ENCODE measurements around the gene KIF5C.
"Not testable (repeated sequence)": the region's sequence is repeated elsewhere in the genome, so short reads cannot be mapped to it uniquely, and the experiment has no call there.

KIF5C gene

DNA sequence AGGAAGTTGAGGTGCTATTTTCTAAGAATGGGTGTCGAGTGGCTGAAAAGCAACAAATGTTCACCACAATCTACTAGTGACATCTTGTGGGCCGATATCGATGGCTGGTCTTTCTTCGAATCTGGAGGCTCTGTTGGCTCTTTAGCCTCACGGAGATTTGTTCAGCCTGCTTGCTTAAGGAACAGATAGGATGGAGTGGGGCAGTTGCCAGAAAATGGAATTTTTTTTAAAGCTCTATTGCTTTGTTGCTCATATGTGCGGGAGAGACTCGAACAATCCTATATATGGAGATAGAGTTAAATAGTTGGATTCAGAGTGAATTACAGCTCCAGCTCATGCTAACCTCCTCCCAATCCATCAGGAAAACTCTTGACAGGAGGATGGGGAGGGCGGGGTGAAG lies 92.6 kb downstream of the KIF5C start:
- no peak for DNase-seq

DNA sequence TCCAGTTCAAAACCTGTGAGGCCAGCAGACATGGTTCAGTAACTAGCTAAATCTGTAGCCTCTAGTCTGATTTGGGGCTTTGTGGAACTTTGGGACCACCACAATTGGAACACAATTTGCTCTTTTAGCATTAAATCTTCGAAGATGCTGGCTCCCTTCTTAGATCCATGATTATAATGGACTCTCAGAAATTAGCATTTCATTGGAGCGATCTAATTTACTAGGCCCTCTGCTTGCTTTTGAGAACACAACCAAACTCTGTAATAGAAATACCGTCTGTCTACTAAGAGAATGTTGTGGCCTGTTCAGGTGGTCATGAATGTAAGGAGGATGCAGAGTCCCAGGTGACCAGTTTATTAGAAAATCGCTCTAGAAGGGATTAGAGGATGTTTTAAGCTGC lies 93.3 kb downstream of the KIF5C start:
- no peak for DNase-seq

GRCh38 chr2:148968776-148969319 lies 93.8 kb downstream of the KIF5C start:
- no peak for DNase-seq

DNA sequence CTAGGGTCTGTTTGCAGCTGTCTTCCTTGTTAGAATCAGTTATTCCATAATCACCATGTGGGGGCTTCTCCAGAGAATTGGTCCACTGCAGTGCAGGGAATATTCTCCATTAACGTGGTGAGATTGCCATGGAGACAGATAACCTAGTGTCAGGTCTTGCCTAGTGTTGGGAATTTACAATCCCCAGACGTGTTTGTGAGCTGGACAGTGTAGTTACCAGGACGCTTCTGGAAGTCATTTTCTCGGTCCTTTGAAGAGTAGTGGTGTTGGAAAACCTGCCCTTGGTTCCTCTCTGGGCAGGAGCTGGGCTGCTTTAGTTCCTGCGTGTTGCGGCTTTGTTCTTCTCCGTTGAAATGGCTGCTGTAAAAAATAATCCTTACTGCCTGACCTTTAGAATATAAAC lies 94.6 kb downstream of the KIF5C start:
- no peak for DNase-seq

GRCh38 chr2:148970385-148970784 lies 95.4 kb downstream of the KIF5C start:
- no peak for DNase-seq

DNA sequence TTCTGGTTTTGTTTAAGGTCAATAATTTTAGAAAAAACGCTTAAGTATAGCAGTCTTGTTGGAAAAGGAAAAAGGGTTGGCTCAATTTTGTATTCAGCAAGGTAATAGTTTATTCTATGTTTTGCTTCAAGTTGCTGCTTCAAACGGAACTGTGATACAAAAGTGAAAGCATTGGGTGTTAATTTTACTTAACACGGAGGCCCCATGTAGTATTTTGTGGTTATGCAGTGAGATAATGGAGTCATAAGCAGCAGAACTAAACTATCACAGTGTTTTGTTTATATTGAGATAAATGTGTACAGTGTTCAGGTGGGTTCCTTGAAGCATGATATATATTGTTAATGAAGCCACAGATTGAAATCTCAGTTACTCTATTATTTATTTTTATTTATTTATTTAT lies 96.5 kb downstream of the KIF5C start:
- no peak for DNase-seq

DNA sequence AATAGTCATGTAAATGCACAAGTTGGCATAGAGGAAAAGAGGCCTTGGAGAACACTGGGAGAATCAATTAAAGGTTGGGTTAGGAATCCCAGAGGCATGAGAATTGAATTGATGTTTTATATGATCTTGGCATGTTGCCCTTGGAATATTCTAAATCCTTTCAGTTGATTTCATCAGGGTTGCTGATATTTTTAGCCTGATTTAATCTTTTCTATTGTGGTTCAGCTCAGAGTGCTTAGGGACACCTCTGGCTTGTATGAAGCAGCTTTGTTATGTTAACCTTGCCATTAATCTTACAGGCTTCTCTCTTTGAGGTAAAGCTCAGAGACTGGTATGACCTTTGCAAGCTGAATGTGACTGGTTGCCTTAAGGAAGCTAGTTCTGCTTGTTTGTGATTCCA lies 99.1 kb downstream of the KIF5C start:
- DNase-seq = no peak

DNA sequence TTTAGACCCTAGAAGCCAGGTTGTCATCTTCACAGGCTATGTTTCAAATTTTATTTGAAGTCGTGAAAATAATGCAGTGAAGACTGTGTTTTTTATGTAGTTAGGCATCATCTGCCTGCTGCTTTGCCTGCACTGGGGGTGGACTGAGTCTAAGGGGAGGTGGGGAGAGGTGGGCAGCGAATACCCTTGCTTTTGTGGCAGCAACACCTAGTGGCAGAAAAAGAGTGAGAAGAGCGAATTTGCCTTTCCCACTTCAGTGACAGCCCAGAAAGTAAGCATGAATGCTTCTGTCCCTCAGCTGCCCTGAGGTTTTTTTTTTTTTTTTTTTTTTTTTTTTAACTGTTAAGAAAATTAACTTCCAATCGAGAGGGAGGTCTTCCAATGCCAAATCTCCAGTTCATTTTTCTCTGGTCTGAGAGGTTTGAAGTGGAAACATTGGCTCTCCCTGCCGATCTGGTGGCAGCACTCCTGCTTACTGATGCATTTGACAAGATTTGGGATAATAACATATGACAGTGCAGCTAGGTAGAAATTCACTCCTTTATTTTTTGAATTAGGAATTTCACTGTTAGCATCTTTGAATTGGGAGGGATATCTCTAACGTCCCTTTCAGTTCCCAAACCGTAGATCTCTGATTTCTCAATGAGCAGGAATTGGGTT lies 103.1 kb downstream of the KIF5C start:
- DNase-seq = no peak

DNA sequence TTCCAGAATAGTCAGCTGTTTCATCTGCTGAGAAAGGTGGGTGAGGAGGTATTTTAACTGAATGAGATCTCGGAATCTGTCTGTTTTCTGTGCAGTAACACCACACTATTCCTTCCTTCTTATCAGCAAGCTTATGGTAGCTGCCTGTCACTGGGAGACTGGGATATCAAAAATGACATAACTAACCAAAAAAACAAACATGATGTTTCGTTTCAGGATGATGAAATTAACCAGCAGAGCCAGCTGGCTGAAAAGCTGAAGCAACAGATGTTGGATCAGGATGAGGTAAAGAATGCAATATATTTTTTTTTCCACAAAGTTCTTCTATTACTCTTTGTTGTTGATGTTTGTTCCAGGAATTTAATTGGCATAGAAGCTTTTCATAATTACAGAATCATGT lies 103.7 kb downstream of the KIF5C start:
- no peak for DNase-seq

DNA sequence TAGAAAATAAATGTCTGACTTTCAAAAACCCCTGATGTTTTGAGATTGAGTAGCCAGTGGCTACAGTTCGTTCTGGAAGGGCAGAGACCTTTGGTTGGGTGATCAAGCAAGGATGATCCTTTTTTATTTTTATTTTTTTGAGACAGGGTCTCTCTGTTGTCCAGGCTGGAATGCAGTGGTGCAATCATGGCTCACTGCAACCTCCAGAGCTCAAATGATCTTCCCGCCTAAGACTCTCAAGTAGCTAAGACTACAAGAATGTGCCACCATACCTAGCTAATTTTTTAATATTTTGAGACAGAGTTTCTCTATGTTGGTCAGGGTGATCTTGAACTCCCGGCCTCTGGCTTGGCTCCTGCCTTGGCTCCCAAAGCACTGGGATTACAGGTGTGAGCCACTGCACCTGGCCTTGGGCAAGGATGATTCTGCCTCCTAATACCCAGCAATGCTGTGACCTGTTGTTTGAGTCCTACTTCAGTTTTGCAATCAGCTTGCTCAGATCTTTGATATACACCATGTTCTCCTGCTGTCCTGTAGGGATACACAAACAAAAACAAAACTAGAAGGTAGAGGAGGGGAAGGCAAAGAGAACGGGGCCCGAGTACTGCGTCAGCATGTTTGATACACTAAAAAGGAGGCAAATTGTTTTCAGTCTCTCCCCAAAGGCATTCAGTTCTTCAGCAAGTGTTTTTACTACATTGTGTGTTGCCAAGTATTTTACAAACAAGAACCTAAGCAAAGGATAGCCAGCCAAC lies 104.3 kb downstream of the KIF5C start:
- DNase-seq = no peak

DNA sequence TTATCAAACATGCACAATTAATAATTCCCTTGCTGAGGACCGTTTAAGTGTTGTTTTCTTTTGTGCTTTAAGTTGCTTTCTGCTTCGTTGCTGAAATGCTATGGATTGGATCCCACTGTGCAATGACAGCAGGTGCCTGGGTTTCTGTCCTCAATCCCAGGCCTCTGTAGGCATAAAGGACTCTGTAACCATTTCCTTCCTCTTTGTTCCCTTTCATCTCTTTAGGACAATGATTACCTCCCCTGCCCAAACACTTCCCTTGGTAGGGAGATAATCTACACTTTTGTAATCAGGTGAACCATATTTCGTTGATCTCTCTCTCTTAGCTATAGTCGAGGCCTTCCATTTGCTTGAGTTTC lies 104.9 kb downstream of the KIF5C start:
- no peak for DNase-seq

DNA sequence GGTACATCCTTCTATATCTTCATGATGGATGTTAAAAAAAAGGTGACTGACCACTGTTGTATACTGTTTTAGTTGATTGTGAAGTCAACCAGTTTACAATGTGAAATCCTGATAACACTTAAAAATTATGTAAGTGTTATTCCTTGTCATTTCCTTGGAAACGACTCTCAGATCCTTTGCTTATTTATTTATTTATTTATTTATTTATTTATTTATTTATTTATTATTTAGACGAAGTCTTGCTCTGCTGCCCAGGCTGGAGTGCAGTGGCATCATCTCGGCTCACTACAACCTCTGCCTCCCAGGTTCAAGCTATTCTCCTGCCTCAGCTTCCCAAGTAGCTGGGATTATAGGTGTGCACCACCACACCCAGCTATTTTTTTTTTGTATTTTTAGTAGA lies 105.5 kb downstream of the KIF5C start:
- not testable (repeated sequence) for DNase-seq

GRCh38 chr2:148981324-148981723 lies 106.3 kb downstream of the KIF5C start:
- DNase-seq = no peak

GRCh38 chr2:148981781-148982180 lies 106.8 kb downstream of the KIF5C start:
- DNase-seq = no peak

DNA sequence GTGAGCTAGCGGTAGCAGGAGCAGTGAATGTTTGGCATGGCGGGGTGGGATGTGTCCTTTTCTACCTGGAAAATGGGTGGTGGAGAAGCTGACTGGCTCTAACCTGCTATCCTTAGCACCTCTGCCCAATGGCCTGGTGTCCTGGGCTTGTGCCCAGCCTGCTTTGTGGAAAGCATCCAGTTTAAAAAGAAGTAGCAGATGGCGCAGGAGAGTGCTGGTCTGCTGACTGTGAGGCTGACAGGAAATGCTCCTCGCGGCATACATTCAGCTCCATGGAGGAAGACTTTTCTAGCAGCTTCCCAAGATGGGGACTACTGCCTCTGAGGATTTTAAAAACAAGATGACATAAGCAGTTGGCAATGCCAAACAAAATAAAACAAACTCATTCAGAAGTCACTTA lies 107.3 kb downstream of the KIF5C start:
- DNase-seq = no peak

DNA sequence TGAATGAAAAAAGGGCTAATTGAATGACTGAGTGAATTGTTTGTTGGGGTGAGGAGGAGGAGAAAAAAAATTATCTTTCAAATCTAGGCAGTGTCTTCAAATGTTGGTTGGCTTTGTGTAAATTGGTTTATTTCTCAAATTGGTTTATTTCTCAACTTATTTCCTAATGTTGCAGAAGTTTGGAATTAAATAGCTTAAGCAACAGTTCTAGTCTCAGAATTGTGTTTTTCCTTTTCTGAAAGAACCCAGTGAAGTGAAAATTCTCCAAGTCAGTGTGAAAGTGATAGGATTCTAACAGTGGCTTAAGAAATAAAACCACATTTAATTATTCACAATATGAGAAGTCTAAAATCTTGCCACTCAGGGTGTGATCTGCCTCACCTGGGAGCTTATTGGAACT lies 108.9 kb downstream of the KIF5C start:
- DNase-seq = no peak

- no peak for DNase-seq
Measured at GRCh38 chr2:148984449-148984848, 109.4 kb downstream of the KIF5C start.

DNA sequence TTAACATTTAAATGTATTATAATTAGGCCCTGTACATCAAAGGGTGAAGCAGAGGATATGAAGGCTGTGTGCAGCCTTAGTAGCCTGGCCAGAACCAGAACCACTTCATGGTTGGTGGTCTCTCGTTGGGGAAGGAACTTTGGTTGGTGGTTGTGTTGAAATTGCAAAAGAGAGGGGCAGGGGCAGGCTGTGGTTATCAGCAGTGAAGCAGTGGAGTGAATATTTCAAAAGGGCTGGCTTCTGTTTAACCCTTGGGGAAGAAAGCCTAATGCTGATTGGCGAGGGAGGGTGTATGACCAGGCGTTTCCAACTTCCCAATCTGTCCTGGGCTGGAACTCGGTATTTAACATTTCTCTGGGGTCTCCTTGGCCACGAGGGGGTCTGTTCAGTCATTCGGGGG lies 112.3 kb downstream of the KIF5C start:
- DNase-seq = no peak

DNA sequence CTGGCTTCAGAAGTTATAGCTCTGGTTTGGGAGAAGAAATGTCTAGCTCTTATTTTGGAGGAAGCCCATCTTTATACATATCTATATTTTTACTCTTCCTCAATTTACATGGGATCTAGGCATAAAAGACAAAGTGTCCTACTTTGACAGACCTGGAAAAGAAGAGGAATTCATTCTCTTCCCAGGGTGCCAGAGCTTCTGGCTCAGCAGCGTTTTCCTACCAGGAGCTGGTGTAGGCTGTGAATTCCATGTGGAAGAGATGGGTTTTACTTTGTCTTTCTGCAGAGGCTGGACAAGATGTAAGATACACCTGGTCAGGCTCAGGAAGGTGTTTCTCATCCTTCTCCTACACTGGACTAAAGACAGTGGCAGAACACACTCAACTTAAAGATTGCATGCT lies 113.3 kb downstream of the KIF5C start:
- DNase-seq = no peak

GRCh38 chr2:148989882-148990493 lies 115.0 kb downstream of the KIF5C start:
- DNase-seq = no peak

DNA sequence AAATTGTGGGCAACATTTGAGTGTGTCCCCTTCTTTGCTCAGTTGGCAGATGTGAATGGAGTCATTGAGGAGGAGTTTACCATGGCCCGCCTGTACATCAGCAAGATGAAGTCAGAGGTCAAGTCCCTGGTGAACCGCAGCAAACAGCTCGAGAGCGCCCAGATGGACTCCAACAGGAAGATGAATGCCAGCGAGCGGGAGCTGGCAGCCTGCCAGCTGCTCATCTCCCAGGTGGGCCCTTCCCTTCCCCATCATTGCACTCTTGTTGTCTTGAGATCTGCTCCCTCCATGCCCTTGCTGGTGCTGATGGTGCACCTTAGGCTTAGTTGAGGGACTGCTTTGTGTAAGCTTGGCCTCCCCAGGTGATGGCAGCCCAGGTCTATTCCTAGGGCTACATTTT lies 115.9 kb downstream of the KIF5C start:
- no peak for DNase-seq

DNA sequence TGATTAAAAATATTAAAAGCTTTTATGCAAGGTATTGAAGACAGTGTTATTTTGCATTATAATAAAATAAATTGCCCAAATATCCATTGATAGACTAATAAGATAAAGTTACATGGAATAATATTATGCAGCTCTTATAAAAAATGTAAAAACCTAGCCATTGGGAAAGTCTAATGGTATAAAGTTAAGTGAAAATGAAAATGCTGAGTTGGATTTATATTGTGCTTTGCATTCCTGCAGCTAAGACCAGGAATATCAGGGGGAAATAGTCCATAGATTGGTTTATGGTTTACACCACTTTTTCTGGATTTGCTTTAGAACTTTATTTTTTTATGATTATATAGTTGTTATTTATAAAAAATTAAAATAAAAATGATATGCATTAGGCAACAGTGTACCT lies 117.4 kb downstream of the KIF5C start:
- no peak for DNase-seq

- DNase-seq = no peak
Measured at GRCh38 chr2:148993351-148993750, 118.3 kb downstream of the KIF5C start.

- no peak for DNase-seq
Measured at GRCh38 chr2:148994341-148994740, 119.3 kb downstream of the KIF5C start.

All from activated T-cell treated with anti-CD3 and anti-CD28 coated beads, Interleukin-2, amount 50 U/mL, for 1 hour (primary cell).